ENCODE measurements around the gene NFIA. TPM values are rescaled to one million over a fixed set of nuclear protein-coding genes. Genes with fewer than 3 reads are reported as not detected.

NFIA gene
- total and polyA plus RNA-seq, 2 of the 13 experiments (the other 11 are each of a cell fraction or from before 2014, with no cell fraction given) = 14.7 to 28.5 TPM

DNA sequence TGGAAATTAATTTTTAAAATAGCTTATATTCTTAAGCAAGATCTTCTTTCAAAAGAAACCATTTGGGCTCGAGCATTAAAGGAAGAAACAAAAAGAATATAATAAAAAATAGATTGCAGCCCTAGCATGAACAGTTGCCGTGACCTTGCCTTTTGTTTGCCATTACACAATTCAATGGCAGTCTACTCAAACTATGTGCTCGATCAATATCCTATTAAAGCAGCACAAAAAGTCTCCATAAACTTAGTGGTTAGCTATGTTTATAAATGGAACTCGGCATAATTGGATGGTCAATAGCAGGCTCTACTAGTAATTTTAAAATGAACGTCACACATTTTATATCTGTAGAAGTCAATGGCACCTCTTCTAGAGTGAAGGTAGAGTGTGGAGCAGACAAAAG, 256.5 kb downstream of the NFIA start (continued):
- no peak for TF ChIP-seq SALL2 (CRISPR knock-in tag; IDR thresholded peaks at IDR 0.05)
- no peak for TF ChIP-seq ZFP37 (CRISPR knock-in tag; IDR thresholded peaks at IDR 0.05; ENCODE audit: borderline replicate concordance)
- TF ChIP-seq GTF2F1 (IDR thresholded peaks at IDR 0.05; ENCODE audit: low read length) = no peak
- TF ChIP-seq TCF7 (IDR thresholded peaks at IDR 0.05; ENCODE audit: low read depth) = peak; percentile 59
- TF ChIP-seq HMG20A (CRISPR knock-in tag; IDR thresholded peaks at IDR 0.05; ENCODE audit: borderline replicate concordance) = peak; percentile 84; the same call in 1 of the 2 replicates
- TF ChIP-seq, protein P1, sequence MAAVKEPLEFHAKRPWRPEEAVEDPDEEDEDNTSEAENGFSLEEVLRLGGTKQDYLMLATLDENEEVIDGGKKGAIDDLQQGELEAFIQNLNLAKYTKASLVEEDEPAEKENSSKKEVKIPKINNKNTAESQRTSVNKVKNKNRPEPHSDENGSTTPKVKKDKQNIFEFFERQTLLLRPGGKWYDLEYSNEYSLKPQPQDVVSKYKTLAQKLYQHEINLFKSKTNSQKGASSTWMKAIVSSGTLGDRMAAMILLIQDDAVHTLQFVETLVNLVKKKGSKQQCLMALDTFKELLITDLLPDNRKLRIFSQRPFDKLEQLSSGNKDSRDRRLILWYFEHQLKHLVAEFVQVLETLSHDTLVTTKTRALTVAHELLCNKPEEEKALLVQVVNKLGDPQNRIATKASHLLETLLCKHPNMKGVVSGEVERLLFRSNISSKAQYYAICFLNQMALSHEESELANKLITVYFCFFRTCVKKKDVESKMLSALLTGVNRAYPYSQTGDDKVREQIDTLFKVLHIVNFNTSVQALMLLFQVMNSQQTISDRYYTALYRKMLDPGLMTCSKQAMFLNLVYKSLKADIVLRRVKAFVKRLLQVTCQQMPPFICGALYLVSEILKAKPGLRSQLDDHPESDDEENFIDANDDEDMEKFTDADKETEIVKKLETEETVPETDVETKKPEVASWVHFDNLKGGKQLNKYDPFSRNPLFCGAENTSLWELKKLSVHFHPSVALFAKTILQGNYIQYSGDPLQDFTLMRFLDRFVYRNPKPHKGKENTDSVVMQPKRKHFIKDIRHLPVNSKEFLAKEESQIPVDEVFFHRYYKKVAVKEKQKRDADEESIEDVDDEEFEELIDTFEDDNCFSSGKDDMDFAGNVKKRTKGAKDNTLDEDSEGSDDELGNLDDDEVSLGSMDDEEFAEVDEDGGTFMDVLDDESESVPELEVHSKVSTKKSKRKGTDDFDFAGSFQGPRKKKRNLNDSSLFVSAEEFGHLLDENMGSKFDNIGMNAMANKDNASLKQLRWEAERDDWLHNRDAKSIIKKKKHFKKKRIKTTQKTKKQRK (IDR thresholded peaks at IDR 0.05; ENCODE audit: low read length) = no peak
- no peak for TF ChIP-seq HOXD1 (CRISPR knock-in tag; IDR thresholded peaks at IDR 0.05)
- TF ChIP-seq NFE2 (CRISPR knock-in tag; IDR thresholded peaks at IDR 0.05) = no peak
- TF ChIP-seq RAD51 (IDR thresholded peaks at IDR 0.05; ENCODE audit: borderline replicate concordance) = no peak
- TF ChIP-seq, protein P2, sequence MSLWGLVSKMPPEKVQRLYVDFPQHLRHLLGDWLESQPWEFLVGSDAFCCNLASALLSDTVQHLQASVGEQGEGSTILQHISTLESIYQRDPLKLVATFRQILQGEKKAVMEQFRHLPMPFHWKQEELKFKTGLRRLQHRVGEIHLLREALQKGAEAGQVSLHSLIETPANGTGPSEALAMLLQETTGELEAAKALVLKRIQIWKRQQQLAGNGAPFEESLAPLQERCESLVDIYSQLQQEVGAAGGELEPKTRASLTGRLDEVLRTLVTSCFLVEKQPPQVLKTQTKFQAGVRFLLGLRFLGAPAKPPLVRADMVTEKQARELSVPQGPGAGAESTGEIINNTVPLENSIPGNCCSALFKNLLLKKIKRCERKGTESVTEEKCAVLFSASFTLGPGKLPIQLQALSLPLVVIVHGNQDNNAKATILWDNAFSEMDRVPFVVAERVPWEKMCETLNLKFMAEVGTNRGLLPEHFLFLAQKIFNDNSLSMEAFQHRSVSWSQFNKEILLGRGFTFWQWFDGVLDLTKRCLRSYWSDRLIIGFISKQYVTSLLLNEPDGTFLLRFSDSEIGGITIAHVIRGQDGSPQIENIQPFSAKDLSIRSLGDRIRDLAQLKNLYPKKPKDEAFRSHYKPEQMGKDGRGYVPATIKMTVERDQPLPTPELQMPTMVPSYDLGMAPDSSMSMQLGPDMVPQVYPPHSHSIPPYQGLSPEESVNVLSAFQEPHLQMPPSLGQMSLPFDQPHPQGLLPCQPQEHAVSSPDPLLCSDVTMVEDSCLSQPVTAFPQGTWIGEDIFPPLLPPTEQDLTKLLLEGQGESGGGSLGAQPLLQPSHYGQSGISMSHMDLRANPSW (CRISPR knock-in tag; IDR thresholded peaks at IDR 0.05; ENCODE audit: borderline replicate concordance) = no peak
- no peak for TF ChIP-seq NPAS2 (CRISPR knock-in tag; IDR thresholded peaks at IDR 0.05; ENCODE audit: borderline replicate concordance)
- TF ChIP-seq DR1 (CRISPR knock-in tag; IDR thresholded peaks at IDR 0.05) = no peak
- TF ChIP-seq, protein P3, sequence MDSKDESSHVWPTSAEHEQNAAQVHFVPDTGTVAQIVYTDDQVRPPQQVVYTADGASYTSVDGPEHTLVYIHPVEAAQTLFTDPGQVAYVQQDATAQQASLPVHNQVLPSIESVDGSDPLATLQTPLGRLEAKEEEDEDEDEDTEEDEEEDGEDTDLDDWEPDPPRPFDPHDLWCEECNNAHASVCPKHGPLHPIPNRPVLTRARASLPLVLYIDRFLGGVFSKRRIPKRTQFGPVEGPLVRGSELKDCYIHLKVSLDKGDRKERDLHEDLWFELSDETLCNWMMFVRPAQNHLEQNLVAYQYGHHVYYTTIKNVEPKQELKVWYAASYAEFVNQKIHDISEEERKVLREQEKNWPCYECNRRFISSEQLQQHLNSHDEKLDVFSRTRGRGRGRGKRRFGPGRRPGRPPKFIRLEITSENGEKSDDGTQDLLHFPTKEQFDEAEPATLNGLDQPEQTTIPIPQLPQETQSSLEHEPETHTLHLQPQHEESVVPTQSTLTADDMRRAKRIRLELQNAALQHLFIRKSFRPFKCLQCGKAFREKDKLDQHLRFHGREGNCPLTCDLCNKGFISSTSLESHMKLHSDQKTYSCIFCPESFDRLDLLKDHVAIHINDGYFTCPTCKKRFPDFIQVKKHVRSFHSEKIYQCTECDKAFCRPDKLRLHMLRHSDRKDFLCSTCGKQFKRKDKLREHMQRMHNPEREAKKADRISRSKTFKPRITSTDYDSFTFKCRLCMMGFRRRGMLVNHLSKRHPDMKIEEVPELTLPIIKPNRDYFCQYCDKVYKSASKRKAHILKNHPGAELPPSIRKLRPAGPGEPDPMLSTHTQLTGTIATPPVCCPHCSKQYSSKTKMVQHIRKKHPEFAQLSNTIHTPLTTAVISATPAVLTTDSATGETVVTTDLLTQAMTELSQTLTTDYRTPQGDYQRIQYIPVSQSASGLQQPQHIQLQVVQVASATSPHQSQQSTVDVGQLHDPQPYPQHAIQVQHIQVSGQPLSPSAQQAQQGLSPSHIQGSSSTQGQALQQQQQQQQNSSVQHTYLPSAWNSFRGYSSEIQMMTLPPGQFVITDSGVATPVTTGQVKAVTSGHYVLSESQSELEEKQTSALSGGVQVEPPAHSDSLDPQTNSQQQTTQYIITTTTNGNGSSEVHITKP (CRISPR knock-in tag; IDR thresholded peaks at IDR 0.05; ENCODE audit: low read depth) = no peak
- TF ChIP-seq ZNF432 (CRISPR knock-in tag; IDR thresholded peaks at IDR 0.05; ENCODE audit: borderline replicate concordance) = no peak
- TF ChIP-seq, protein P4, sequence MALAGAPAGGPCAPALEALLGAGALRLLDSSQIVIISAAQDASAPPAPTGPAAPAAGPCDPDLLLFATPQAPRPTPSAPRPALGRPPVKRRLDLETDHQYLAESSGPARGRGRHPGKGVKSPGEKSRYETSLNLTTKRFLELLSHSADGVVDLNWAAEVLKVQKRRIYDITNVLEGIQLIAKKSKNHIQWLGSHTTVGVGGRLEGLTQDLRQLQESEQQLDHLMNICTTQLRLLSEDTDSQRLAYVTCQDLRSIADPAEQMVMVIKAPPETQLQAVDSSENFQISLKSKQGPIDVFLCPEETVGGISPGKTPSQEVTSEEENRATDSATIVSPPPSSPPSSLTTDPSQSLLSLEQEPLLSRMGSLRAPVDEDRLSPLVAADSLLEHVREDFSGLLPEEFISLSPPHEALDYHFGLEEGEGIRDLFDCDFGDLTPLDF (CRISPR knock-in tag; IDR thresholded peaks at IDR 0.05) = no peak
- TF ChIP-seq ZSCAN30 (CRISPR knock-in tag; IDR thresholded peaks at IDR 0.05) = no peak
- TF ChIP-seq CBX1 (IDR thresholded peaks at IDR 0.05; ENCODE audit: low read depth) = no peak
- no peak for TF ChIP-seq MIER2 (CRISPR knock-in tag; IDR thresholded peaks at IDR 0.05)
- TF ChIP-seq, protein P5, sequence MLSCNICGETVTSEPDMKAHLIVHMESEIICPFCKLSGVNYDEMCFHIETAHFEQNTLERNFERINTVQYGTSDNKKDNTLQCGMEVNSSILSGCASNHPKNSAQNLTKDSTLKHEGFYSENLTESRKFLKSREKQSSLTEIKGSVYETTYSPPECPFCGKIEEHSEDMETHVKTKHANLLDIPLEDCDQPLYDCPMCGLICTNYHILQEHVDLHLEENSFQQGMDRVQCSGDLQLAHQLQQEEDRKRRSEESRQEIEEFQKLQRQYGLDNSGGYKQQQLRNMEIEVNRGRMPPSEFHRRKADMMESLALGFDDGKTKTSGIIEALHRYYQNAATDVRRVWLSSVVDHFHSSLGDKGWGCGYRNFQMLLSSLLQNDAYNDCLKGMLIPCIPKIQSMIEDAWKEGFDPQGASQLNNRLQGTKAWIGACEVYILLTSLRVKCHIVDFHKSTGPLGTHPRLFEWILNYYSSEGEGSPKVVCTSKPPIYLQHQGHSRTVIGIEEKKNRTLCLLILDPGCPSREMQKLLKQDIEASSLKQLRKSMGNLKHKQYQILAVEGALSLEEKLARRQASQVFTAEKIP (CRISPR knock-in tag; IDR thresholded peaks at IDR 0.05; ENCODE audit: borderline replicate concordance) = no peak
